G401 (cell line): ENCODE measurements around the gene ZNF366. TPM values are rescaled to one million over a fixed set of nuclear protein-coding genes. Genes with fewer than 3 reads are reported as not detected.
A peak's percentile ranks its signal among the peaks of the same experiment; 100 is the strongest.

Source experiments
- DNase-seq: peaks from one replicate; pipeline ENCODE4 v3.0.0-alpha.2; 2015; ENCODE audit warnings: low spot score
- in situ Hi-C: cut with HindIII; loops from 2 replicates; pipeline ENCODE4 v1.10.0; 2016; ENCODE audit warnings: low sequenced_read_pairs, mixed read lengths
- total RNA-seq: library from RNA; depleted of rRNA; stranded (reverse); fragments of >200 nt; shearing (Covaris generic); gene quantifications from 2 replicates; pipeline ENCODE4 v1.2.3, GENCODE V29; 2014

ZNF366 gene
- total RNA-seq, 1 experiment from 2014 or later = not detected

DNA sequence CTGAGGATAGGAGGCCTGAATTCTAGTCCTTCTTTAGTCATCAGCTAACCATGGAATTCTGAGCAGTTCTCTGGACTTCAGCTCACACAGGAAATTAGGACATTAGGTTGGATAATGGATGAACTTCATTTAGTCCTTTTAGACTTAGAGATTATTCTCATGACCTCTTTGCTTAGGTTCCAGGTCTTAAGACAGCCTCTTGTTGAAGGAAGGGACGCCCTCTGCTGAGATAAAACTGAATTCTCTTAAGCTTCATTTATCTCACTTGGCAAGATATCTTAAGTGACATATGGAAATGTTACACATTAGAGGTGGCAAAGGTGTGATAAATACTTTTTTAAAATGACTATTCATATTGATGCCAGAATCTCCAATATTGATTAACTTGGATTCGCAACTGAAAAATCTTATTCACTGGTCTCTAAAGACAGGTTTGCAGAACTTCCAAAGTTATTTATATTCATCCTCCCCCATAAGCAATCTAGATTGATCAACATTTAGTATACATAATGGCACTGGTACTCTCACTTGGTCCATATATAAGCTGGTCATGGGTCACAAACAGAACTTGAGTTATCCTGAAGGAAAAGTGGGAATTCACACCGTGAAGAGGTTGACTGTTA is 16.9 kb upstream of the ZNF366 start:
- in situ Hi-C loops = no loop called here
- DNase-seq = peak; percentile 22

DNA sequence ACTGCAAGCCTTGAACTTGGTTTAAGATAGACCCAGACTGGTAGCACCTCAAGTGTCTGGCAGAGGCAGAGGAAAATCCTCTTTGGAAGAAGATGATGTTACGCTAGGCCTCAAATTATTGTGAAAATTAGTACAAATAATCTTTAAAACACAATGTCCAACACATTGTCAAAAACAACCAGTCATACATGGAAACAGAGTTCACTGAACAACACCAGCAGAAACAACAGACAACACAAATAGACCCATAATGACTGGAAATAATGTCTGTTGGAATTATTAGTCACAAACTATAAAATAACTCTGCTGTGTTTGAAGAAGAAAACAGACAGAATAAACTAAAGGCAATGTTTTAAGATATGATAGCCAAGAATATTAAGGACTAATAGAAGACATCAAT is 15.4 kb upstream of the ZNF366 start:
- DNase-seq = no peak
- in situ Hi-C loops = no loop called here

DNA sequence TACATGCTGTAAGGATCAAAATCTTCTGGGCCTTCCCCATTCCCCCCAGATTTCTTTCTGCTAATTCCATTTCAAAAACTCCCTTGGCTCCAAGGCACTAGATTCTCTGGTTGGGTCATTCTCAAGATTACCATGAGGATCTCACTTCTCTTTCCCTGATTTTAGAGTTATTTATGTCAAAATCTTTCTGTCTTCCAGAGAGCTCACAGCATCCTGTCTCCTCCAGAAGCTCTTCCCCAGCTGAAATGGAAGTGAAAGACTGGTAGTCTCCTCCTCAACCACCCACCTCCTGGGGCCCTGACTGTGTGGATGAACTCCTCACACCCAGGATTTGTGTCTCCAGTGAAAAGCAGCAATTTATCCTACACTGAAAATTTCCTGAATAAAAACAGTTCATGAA is 11.9 kb upstream of the ZNF366 start:
- no peak for DNase-seq
- in situ Hi-C loops = no loop called here

DNA sequence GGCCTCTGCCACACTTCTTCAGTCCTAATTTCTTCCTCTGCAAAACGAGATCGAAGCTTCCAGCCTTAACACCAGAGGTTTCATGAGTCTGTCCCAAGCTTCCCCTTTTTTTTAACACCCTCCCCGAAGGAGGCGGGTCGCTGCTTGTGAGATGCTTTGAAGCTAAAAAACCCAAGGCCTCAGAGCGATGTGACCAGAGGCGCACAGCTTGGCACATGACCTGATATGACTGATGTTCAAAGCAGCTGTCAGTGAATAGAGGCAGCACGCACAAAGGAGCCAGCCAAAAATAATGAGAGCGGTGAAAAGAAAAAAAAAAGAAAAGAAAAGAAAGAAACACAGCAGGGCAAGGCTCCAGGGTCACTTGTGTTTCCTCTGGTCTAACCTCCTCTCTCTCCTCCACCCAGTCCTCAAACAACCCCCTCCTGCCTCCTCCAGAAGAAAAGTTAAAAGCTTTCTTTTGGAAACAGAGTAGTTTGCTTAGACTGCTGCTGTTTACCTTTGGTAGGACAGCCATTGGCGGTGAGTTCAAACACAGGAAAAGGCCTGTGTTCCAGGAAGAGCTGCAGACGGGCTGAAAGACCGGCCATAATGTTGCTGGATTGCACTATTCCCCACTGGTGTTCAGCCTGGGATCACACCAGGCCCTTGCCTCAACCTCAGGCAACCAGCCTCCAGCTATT is 10.9 kb upstream of the ZNF366 start:
- in situ Hi-C loops = no loop called here
- no peak for DNase-seq

DNA sequence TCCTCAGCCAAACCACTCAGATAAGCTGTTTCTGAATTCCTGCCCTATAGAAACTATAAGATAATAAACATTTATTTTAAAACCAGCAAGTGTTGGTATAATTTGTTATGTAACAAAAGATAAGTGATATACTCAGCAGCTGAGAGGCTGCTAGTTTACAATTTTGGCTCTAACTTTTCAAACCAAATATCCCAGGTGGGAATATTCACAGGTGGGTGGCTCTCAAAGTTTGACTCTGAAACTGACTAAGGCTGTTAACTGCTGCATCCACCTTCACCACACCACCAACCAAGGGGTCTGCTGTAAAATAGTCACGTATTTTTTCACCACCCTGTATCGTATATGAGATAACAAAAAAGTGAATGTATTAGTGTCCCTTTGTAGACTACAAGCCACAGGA is 9.7 kb upstream of the ZNF366 start:
- DNase-seq = no peak
- in situ Hi-C loops = no loop called here

DNA sequence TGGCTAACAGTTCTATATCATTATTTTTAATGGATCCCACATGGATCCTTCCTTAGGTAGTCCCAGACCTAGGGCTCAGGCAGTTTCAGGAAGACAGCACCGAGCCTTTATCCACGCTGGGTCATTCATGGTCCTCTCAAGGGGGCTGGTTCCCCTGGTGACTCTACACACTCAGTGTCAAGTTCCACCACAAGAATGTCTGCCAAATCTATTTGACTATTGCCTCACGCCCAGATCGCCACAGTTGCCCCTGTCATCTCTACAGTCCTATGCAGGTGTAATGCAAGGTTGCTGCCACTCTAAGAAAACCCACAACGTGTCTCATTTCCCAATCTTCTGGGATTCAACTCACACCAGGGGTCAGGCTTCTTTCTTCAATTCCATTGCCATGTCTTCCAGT is 8.0 kb upstream of the ZNF366 start:
- no peak for DNase-seq

DNA sequence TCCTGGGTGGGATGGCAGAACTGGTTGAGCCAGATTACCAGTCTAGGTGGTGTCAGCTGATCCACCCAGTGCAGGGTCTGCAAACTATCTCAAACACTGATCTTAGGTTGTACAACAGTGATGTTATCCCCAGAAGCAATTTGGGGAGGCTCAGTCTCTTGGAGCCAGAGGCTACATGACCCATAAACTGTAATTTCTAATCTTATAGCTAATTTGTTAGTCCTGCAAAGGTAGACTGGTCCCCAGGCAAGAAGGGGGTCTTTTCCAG is 5.3 kb upstream of the ZNF366 start:
- in situ Hi-C loops = no loop called here
- no peak for DNase-seq

More for the DNA sequence above, 8.0 kb upstream of the ZNF366 start:
- in situ Hi-C loops = no loop called here

DNA sequence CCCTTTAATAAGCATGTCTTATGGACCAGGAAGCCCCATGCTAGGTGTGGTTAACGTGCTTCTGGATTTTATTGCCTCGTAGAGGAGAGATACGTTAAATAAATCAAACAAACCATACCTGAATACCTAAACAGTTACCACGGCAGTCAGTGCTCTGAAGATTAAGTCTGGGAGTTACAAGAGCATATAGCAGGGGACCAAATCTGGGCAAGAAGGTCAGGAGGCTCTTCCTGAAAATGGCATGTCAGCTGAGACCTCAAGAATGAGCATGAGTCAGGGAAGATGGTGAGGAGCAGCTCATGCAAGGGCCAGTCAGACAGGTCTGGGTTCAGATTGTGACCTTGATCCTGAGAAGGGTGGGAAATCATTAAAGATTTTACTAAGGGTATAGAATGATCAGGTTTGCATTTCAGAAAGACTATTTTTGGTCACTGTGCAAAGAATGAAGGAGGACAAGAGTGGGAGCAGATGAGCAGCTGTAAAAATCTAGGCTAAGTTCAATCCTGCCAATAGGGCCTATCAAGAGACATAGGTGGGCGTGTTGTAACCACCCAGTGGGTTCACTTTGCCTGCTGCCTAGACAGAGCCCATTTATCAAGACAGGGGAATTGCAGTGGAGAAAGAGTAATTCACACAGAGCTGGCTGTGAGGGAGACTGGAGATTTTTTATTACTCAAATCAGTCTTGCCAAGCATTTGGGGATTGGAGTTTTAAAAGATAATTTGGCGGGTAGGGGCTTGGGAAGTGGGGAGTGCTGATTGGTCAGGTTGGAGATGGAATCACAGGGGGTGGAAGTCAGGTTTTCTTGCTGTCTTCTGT is 4.8 kb upstream of the ZNF366 start:
- in situ Hi-C loops = no loop called here
- DNase-seq = no peak

DNA sequence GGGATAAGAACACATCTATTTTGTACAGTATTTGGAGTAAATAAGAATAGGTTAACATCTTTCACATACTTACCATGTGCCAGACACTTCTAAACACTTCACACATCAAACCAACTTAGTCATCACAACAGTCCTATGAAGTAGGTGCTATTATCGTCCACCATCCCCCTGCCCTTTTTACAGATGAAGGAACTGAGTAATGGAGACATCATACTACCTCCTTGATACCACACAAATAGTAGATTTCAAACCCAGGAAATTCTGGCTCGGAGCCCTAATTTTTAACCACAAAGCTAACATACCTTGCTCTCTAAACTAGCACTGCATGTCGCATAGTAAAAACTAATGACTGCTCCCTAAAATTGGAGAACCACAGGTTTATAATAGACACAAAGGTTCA is 4.2 kb upstream of the ZNF366 start:
- in situ Hi-C loops = no loop called here
- DNase-seq = no peak

DNA sequence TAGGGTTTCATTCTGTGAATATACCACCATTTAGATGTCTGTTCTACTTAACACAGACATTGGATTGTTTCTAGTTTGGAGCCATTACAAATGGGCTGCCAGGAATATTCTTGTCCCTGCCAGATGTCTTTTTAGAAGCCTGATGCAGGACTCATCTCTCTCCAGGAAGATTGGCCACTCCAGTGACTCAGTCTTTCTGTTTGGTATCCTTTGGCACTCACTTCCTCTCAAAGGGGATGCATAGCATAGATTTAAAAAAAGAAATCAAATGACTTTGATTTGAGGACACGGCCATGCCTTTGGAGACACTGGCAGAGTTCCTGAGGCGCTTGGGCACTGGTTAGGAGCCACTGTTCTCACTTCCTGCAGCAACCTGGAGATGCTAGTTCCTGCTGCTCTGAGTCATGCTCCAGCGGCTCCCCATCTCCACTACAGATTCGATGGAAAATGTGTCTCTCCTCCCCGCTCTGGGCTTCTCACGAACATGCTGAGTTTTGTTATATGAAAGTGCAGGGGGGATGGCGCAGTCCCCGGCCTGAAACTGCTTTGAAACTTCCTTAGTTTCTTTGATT is 3.5 kb upstream of the ZNF366 start:
- in situ Hi-C loops = no loop called here
- no peak for DNase-seq

DNA sequence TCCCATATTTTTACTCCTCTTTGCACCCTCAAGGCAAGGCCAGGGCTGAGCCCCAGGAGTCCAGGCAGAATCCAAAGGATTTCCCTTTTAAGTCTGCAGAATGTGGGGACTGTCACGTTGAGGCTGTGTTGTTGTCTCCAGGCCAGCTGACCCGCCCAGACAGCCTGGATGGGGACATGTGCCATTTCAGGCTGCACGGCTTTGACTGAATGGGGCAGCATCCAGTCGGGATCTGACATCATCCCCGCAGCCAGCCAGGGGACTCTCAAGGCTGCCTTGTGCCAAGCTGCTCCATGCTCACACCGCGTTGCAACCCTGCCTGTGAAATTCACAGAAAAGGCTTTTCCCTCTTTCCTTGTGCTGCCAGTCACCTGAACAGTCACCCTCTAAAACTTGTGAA is 2.2 kb upstream of the ZNF366 start:
- peak; percentile 78 for DNase-seq

DNA sequence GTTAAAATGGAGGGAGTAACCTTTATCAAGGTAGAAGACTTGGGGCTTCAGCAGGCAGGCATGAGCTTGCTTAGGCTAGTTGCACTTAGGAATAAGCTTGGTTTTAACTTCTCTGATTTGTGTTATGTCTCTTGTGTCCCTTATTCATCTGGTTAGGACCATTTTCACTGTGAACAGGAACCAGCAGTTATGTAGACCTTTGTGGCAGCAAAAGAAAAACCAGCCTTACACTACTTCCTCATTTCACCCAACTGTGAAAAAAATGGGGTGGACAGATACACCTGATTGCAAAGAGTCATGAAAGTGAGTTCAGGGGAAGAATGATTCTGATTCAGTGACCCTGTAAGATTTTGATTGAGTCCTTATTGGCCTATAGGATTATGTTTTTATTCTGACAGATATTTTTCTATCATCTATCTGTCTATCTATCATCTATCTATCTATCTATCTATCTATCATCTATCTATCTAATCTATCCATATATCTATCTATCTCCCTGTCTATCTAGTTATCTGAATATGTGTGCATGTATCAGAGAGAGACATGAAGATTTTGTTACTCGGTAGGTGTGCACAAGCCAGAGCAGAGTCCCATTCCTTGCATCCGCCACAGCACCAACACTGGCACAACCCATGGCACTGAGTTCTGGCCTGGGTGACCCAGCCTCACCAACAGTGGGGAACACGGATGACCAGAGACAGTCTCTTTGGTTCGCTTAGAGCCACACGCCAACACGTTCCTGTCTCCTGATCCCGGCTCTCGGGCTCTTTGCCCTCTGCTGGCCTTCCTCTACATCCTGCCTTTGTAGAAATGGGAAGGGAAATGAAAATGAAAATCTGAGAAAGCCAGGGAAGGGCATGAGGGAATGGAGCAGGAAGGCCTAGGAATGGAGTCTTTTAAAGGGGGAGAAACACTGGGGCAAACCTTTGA is 1.3 kb upstream of the ZNF366 start:
- no peak for DNase-seq
- in situ Hi-C loops = no loop called here

More for the DNA sequence above, 2.2 kb upstream of the ZNF366 start:
- in situ Hi-C loops = no loop called here

DNA sequence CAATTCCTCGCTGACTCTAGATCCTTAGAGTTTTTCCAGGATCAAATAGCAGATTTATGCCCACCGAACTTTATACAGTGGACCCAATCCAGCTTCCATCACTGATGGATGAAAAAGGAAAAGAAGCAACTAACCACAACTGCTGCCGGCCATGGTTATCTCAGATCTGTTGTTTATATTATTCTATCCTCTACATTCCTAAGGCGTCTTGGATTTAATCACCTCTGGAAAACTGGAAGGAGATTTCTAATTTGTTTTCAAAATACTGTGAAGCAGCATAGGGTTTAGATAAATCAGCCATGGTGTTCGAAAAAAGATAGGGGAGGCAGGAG is 663 bp upstream of the ZNF366 start:
- in situ Hi-C loops = no loop called here

DNA sequence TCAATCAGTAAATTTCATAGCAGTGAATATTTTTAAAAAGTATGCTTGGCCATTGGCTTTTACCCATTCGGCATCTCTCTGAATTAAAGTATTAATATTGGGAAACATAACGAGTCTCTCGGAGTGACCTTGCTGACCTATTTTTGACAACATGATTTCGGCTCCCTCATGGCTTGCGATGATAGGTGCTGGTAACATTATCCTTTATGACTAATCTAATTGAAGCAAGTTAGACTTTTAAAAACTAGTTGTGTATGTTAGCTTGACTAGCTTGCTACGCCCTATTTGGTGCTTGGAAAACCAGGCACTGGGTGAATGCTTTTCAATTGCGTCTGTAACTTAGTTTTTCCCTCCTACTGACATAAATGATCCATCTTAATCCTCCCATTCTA is 1.1 kb downstream of the ZNF366 start:
- DNase-seq = no peak
- in situ Hi-C loops = no loop called here

More for the DNA sequence above, 663 bp upstream of the ZNF366 start:
- DNase-seq = no peak

DNA sequence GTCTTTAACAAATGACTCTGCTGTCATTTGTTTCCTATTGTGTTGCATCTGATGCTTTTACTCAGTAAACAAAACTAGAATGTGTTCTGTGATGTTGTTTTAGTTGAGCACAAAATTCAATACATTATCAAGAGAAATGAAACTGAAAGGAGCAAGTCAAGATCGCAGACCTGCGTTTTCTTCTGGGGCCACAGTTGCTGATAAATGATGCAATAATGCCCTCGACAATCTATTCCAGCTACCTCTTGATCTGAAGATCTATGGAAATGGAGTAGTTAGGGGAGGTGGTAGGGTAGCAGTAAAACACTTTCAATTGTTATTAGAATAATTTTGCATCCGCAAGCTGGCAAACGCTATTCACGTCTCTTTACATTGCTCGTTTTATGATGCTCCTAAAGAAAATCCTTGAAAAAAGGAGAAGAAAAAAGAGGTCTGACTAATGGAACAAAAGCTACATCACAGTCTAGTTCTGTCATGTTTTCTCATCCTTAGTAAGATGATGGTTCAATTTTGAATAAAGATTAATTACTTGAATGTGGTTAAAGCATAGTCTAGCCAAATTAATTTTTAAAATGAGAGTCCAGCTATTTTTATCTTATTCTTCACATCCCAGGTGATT is 1.6 kb downstream of the ZNF366 start:
- DNase-seq = no peak
- in situ Hi-C loops = no loop called here

DNA sequence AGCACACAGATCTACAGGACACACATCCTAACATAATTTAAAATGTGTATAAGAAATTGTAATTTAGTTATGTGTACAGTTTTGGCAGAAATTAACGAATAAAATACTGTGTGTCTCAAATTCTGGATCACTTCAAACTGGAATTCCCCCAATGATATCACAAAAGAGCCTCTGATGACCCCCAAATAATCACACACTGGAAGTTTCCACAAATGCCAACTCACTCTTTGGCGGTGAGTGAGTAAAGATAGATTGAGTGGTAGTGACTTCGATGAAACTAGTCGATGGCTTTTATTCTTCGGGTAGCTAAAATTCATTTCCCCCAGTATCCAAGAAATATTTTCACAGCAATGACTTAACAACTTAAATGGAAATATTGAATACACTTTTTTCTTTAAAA is 2.2 kb downstream of the ZNF366 start:
- in situ Hi-C loops = no loop called here
- no peak for DNase-seq

DNA sequence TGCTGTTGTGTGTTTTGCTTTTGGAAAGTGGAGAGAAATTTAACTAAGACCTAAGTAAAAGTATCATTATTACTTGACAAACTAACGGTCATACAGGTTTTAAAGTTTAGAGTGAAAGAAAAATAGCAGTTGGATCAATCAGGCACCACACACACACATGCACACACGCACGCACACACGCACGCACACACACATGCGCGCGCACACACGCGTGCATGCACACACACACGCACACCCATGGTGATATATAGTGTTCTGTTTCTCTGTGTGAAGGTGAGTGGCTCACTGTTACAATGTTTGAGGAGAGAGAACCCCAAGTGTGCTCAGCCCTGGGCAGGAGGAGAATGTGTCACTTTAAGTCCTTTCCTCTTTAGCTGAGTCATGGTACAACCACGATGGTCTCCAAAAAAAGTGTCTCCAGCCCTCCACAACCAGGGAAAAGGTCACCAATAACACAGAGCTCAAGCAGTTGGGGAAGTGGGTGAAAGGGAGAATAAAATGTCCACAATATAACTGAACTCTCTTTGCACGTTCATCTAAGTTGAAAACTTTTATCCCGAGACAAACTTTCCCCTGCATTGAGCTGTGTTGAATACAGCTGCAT is 3.2 kb downstream of the ZNF366 start:
- no peak for DNase-seq
- in situ Hi-C loops = no loop called here

DNA sequence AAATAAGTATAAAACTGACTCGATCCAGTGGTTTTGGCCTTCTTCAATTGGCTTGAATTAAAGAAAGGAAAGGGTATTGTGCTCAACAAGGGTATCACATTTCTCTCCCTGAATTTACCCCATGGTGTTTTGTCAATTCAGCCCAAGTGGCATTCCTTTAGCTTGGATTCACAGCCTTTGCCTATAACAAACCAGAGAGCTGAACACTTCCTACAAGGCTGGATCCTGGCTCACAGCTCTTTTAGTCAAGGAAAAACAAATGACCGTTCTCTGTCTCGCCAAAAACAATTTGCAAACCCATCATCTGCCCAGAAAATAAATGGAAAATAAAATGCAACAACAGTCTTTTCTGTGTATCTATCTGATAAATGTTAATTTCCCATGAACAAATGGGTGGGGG is 5.7 kb downstream of the ZNF366 start:
- in situ Hi-C loops = no loop called here
- no peak for DNase-seq

DNA sequence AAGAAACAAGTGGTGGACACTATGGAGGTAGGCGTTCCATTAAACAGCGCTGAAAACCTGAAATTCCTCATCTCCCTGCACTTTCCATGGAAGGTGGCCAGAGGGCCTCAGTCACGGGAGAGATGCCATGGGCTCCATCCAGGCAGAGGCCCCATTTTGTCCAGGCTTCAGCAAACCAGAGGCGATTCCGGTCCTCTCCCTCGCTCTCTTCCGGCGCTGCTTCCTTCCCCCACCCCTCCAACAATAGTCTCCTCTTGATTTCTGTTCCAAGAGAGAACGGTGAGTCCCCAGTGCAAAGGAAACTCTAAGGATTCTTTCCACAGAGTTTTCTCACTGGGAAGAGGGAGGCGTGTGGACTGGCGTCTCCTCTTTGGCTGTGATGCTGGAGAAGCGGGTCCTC is 7.5 kb downstream of the ZNF366 start:
- in situ Hi-C loops = no loop called here
- DNase-seq = no peak
